GM21528 (cell line): ENCODE measurements around the gene FECH.
"Not testable (repeated sequence)": the region's sequence is repeated elsewhere in the genome, so short reads cannot be mapped to it uniquely, and the experiment has no call there.

Source experiments
- ATAC-seq: cut with Tn5 transposase; IDR thresholded peaks from one replicate; pipeline ENCODE4 v1.9.1; 2021; ENCODE audit warnings: mild to moderate bottlenecking, moderate library complexity; ENCODE audit not compliant: unreplicated experiment, low FRiP score

Gene FECH, protein sequence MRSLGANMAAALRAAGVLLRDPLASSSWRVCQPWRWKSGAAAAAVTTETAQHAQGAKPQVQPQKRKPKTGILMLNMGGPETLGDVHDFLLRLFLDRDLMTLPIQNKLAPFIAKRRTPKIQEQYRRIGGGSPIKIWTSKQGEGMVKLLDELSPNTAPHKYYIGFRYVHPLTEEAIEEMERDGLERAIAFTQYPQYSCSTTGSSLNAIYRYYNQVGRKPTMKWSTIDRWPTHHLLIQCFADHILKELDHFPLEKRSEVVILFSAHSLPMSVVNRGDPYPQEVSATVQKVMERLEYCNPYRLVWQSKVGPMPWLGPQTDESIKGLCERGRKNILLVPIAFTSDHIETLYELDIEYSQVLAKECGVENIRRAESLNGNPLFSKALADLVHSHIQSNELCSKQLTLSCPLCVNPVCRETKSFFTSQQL

DNA sequence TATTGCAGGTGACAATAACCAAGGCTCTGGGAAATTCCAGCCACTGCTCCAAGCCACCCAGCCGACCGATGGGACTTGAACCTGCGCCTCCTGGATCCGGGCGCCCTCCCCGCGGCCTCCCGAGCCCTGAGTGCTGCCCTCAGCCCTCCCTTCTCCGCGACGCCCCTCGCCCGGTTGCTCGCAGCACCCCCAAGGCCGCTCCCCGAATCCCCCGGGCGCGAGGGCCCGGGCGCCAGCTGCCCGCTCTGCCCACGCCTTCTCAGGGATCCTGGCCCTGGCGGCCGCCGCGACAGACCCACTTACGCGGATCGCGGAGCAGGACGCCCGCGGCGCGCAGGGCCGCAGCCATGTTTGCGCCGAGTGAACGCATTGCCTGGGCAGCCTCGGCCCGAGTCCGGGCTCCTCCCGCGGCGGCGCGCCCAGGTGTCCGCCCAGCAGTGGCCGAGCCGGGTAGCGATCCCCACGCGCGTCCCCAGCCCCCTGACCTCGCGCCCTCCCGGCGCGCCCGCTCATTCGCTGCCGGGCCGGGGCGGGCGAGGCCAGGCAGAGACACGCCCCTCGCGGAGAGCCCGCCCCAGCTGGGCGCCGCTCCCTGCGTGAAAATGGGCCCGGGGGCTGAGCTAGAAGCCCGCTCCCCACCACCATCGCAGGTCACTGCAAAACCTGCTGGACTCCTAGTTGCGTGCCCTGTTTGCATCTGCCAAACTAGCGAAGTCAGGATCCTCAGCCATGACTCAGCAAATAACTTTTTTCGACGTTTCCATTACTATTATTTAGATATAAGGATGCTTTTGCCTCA is at the start of gene FECH:
FECH (minus strand) TSS at position 452 of the 799 bp plus-strand sequence; CDS start at position 370, 82 bp downstream.
- peak; percentile 97 for ATAC-seq

DNA sequence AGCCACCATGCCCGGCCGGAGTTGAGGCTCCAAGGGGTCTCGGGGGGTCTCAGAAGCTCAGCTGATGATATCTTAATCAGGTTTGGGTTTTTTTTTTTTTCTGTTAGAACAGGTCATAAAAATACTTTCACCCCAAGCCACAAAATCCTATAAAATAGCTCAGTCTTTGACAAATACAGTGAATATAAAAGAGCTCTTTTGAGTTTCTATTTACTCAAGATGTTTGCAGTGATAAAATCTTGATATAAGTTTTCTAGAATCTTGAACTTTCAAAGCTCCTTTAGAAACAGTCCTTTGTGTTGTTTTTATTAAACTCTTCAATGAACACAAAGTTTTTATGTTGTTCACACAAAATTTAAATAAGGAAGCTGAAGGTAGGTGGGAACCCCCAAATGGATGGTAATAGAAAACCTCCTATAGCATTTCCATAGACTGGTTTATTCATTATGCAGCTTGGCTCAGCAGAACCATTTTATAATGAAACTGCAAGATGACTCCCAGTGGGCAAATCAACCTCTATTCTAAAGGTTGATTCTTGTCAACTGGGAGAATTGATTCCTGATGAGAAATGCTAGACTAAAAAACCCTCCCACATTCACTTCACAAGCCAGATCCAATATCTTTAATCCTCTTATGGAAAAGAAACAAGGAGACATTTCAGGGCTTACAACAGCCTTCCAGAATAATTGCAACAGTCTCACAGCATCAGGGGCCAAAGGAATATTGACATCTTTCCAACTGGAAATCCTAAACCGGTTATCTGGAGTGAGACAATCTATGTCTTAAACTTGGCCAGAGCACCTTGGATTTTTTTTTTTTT is 48.7 kb upstream of the FECH start:
- no peak for ATAC-seq

DNA sequence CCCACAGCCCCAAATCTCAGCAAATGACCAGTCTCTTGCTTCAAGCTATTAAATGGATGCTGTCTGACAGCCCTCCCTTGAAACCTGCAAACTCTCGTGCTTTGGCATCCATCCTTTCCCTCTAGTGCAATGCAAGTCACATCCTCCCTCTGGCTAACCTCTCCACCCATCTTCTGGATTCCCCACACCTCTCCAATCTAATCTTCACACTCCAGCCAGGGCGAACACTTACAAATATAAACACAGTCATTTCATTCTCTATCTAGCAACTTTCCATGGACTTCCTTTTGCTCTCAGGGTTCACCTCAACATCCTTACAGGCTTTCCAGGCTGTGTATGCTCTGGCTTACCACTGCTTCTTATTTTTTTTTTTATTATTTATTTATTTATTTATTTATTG is 45.2 kb upstream of the FECH start:
- ATAC-seq = no peak

DNA sequence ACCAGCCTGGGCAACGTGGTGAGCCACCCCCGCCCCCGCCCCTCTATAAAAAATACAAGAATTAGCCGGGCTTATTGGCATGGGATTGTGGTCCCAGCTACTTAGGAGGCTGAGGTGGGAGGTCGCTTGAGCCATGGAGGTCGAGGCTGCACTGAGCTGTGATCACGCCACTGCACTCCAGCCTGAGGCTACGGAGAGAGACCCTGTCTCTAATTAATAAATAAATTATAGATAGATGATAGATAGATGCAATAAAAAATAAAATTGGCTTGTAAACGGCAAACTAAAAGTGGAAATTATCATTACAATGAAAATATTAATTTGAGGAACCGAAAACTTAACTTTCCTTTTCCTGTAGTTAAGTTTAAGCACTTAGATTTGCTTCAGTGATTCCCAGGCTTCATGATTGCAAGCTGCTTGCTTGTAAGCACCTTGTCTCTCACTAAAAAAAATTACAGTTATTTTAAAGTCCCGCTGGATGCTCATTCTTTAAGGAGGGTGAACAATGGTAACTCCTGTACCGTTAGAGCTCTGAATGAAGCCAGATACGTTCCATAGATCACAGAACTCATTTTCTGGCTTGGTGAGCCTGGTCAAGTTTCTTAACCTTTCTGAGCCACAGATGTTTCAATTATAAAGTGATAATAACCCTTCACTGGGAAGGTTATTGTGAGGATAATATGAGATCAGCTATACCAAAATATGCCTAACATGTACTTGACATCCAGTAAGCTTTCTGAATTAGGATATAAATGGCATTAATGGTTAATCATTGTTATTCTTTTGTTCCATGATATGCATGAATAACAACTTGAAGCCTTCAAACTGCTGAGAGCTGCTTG is 44.5 kb upstream of the FECH start:
- ATAC-seq = peak; percentile 49

DNA sequence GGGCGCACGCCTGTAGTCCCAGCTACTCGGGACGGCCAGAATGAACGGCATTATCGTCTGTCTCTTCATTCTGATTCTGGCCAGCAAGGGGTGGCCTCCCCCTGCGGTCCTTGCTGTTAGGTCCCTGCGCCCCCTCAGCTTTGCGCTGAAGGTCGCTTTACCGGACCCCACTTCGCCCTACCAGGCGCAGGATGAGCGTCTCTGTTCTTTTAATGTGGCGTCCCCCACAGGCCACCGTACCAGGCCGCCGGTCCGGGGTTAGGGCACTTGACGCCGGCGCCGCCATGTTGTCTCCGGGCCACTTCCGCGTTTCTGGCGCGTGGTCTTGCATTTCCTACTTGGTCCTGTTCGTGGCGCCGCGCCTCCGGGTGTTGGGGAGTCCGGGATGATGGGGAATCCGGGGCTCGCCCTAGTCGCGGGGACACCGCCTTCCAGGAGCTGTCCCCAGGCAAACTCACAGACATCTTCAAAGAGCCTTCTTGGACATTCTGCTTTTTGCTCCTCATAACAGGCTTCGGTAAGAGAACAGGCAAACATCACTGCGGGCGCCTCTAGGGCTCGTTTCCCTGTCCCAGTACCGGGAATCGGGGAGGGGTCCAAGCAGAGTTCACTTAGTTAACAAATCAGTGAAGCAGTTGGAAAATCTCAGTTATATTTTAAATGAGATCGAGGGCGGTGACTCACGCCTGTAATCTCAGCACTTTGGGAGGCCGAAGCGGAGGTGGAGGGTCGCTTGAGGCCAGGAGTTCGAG is 43.7 kb upstream of the FECH start:
- ATAC-seq = peak; percentile 86

DNA sequence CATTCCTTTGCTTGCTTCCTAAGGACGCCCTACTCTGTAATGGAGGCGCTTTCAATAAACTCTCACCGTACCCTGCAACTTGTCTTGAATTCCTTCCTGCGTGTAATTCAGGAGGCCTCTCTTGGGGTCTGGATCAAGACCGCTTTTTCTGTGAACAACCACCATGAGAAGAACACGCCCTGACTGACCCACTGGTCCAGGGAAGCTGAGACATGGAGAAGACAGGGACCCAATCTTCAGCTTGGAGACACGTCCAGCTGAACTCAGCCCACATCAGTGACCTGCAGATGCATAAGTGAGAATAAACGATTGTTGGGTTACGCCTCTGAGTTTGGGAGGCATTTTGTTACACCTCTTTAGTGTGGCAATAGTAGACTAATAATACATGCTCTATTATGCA is 42.9 kb upstream of the FECH start:
- no peak for ATAC-seq

DNA sequence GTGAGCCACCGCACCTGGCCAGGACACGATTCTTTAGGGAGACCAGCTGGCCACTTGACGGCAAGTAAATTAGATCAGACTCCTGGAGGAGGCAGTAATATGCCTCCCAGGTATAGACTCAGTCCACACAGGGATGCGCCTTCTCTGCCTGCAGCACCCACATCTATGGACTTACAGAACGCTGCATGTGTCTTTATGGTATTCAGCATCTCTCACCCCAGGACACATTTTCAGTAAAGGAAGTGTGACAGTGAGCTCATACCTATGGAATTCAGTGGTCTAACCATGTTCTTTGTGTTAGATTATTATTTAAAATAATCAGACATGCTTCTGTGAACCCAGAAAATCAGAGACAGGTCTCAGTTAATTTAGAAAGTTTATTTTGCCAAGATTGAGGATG is 41.0 kb upstream of the FECH start:
- ATAC-seq = no peak

DNA sequence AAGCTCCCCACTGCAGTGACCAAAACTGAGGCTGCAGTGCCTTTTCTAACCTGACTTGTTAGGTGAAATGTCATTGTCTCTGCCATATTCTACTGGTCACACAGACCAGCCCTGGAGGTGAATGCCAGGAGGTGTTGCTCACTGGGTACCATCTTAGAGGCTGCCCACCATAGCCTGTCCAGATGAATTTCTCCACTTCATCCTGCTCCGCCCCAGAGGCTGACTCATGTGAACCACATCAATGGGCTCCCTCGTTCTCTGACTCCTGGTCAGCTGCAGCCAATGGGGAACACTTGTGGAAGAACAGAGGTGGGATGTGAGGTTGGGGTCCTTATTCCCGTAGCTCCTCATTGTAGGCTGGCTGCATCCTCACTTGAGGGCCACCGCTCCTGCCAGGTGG is 38.5 kb upstream of the FECH start:
- ATAC-seq = no peak

DNA sequence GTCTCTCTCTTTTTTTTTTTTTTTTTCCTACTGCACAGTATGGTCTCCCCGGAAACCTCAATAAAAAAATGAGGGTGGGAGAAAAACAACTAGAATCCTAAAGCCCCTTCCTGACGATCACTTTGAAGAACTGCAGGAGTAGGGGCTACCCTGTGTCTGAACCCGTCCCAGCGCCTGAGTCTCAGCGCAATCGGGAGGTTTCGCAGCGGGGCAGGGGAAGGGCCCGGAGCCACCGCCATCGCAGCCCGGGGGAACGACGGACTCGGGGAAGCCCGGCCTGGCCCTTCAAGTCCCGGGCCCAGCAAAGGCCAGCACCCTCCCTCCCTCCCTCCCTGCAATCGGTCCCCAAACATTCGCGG is 34.7 kb upstream of the FECH start:
- ATAC-seq = peak; percentile 19

DNA sequence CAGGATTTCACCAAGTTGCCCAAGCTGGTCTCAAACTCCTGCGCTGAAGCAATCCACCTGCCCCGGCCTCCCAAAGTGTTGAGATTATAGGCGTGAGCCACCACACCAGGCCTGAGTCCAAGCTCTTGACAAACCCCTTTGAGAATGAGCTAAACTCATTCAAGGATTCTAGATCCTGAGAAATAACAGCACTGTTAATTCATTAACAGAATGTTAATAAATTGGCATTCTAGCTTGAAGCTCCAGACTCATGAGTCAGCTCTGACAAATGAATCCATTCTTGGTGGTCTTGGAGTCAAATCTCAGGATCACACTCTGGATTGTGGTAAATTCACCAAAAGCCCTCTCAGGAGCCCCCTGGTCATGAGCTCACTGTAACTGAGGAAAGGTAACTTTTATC is 33.4 kb upstream of the FECH start:
- ATAC-seq = no peak

DNA sequence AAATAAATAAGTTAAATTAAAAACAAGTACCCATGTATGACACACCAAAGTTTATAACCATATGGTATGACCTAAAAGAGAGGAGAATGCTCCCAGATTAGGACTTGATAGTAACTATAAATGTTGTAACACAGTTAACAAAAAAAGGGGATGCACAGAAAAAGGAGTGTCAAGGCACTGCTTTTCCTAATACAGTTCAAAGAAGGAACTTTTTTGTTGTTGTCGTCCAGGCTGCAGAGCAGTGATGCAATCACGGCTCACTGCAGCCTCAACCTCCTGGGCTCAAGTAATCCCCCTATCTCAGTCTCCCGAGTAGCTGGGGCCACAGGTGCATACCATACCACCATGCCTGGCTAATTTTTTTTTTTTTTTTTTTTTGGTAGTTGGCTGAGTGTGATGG is 32.4 kb upstream of the FECH start:
- no peak for ATAC-seq

DNA sequence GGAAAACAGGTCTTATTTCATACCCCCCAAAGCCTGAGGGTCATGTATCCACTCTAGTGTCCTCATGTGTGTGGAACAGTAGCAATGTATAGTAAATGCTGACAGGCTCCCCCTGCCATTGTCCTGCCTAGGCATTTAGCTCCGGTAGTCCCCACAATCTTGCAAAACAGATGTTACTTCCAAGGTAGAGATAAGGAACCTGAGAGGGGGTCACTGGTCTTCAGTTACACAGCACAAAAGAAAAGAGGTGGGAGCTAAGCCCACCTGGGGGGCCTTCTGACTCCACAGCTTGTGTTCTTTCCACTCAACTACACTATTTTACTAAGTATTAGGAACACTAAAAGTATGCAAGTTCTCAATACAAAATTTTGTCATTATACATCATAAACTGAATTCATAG is 17.4 kb upstream of the FECH start:
- ATAC-seq = no peak

DNA sequence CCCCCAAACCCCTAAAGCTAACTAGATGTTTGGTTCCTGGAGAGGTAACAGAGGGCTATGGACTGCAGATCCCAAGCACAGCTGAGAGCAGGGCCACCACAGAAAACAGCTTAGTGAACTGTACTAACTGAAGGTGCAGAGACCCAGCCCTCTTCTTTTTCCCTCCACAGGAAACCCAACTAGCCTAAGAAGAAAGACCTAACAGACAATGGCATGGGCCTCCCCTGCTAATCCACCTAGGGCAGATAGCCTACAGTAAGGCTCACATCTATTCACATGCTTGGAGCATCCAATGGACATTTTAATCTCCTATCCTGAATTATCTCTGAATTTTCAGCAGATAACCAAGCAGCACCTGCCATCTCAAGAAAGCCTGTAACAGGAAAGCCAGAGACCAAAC is 8.8 kb upstream of the FECH start:
- no peak for ATAC-seq

DNA sequence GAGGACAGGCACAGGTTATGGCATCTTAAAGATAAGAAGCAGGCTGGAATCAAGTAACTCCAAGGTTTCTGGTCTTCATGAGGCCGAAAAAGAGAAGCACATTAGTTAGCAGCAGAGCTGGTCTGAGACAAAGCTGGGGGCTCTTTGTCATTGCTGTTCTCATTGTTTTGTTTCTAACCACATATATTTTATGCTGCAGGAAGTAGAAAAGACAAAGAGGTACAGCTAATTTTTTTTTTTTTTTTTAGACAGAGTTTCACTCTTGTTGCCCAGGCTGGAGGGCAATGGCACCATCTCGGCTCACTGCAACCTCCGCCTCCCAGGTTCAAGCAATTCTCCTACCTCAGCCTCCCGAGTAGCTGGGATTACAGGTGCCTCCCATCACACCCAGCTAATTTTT is 6.2 kb upstream of the FECH start:
- ATAC-seq = not testable (repeated sequence)

DNA sequence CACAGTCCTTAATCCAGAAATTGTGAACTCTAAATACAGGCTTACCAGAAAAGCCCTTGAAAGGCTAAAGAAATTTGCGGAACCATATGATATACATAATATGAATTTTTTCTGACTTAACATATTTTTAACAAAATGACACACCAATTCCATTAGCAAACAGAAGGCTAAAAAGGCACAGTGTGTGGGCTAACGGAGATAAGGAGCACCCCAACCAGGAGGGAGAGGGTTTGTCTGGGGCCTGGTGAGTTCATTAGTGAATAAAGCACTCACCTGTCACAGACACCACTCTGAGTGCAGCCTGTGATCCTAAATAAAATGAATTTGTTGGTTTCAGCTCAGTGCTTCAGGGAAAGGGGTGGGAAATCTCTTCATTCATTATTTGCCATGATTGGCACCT is 2.7 kb upstream of the FECH start:
- no peak for ATAC-seq

DNA sequence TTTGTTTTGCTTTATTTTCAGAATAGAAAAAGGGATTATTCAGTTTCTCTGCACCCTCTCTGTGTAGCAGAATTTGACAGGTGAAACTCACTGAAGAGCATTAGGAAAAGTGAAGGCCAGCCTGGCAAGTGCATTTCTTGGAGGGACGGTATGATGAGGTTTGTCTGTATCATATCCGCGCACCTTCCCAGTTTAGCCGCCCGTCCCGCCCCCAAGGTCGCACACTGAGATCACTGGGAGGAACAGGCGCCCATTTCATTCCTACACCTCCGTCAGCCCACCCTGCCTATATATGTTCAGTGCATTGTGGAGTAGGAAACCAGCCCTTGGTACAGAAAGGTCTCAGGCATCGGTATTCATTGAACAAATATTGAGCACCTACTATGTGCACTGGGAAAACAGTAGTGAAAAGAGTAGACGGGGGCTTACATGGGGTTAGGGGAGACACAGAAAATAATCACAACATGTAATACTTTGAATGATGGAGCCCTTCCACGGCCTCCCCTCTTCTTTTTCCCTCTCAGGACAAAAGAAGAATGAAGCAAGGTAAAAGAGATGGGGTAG is 678 bp upstream of the FECH start:
- ATAC-seq = no peak

DNA sequence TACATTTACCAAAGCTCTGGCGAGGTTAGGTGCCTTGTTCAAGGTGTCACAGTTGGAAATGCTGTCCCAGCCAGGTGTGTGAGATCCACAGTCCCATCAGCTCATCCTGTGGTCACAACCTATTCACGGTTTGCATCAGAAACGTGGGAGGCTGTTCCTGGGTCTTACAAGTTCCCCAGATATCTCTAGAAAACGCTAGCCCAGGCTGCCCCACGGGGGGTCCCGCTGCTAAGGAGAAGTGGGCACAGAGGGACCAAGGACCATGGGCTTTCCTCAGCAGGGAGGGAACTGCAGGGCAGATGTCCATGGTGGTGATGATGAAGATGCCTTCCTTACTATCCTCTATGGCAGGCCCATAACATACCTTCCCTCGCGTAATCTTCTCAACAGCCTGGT is 649 bp downstream of the FECH start:
- ATAC-seq = no peak

DNA sequence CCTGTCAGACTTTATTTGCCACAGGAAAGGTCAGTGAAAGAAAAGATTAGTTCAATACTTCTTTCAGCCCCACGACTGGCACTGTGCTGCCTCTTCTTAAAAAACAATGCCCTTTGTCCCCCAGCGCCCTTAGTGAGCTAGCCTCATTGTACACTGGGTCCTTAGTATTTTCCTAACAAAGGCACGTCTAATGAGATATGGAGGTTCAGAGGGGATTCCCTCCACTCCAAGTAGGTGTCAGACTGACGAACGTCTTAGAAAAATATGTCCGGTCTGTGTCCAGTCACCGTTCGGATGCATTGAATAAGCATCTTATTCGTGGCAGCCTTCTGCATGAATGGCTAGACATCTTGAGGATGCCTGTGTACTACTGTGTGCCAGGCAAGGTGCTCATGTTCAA is 1.1 kb downstream of the FECH start:
- no peak for ATAC-seq

DNA sequence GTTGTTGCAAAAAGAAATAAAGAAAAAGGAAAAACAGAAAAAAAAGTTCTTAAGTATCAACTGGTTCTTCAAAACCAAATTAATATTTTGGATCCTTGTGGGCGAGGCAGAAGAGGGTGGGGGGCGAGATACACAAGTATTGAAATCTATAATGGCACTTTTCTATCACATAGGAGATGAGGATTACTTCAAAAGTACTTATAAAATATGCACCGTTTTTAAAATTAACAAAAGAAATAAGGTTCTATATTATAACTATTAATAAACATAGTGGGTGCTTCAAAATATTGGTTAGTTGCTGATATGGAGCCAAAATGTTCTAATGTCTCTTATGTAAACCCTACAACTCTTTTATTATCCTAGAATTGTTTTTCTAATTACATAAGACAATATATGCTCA is 2.1 kb downstream of the FECH start:
- ATAC-seq = no peak
